Lower lobe of right lung (tissue), 2 donors: ENCODE data around the gene FAM83D. TPM values are rescaled to one million over a fixed set of nuclear protein-coding genes. Genes with fewer than 3 reads are reported as not detected.
"Not testable (repeated sequence)": the region's sequence is repeated elsewhere in the genome, so short reads cannot be mapped to it uniquely, and the experiment has no call there.

ENCODE experiments used
- ATAC-seq, 2 donors: fragments of 200-7000 bp; cut with Tn5 transposase; one replicate each; pipeline ENCODE4 v1.9.1; 2020 to 2022; ENCODE audit warnings: mild to moderate bottlenecking in 2 of 2, moderate library complexity in 2 of 2
- DNase-seq: peaks from one replicate; pipeline ENCODE4 v3.0.0-alpha.2; 2020
- H3K27ac ChIP-seq: fragments of 200-600 bp; one replicate; pipeline ENCODE4 v1.8.0; 2022
- H3K27me3 ChIP-seq: fragments of 200-600 bp; one replicate; pipeline ENCODE4 v1.8.0; 2022; ENCODE audit warnings: low read depth
- H3K36me3 ChIP-seq: fragments of 200-600 bp; one replicate; pipeline ENCODE4 v1.8.0; 2022; ENCODE audit warnings: mild to moderate bottlenecking
- H3K4me1 ChIP-seq: fragments of 200-600 bp; one replicate; pipeline ENCODE4 v1.8.0; 2022
- H3K4me3 ChIP-seq: fragments of 200-600 bp; one replicate; pipeline ENCODE4 v1.8.0; 2022; ENCODE audit warnings: mild to moderate bottlenecking
- H3K9me3 ChIP-seq: fragments of 200-600 bp; one replicate; pipeline ENCODE4 v1.8.0; 2022
- intact Hi-C: fragments of 100-400 bp; cut with DNase I; formaldehyde crosslinking; loops from one replicate; pipeline ENCODE4 v1.11.0; 2022
- total RNA-seq: library from RNA; stranded (reverse); fragmentation: NEBNext Ultra II Directional; extraction: Animal tissue kit (Norgen Biotek cat#: 25700); gene quantifications from one replicate; pipeline ENCODE4 v1.2.1, GENCODE V29; 2021
- TF ChIP-seq, protein P1 (sequence below): fragments of 200-600 bp; IDR thresholded peaks from one replicate; pipeline ENCODE4 v1.8.0; 2022; ENCODE audit warnings: antibody characterized with exemption, mild to moderate bottlenecking
- donor health status: DM: no; HTN: yes; CAD: no; lungs with severe emphysema.

FAM83D gene
- total RNA-seq, 1 donor from 2014 or later = 0.71 TPM

DNA sequence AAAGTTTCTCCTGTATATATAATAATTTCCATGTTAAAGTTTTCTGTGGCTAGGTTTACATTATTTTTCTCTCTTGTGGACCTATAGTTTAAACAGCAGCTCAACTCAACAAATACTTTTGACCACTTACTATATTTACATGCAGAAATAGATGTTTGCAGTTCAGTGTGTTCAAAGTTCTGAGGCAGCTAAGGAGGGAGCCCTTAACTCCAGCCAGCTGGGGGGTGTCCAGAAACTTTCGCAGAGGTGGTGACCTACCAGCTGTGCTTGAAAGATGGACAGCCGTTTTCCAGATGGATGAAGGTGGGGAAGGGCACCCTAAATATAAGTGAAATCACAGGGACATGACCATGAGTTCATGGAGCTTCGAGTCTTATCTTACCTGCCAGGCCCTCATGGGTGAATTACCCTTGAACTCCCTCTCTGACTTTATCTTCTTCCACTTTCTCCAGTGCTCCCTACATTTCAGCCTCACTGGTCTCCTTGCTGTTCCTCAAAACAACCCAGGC is 69.4 kb downstream of the FAM83D start:
- intact Hi-C loops = no loop called here
- ATAC-seq (no peak), DNase-seq (no peak)
- Histone ChIP-seq H3K9me3 (no peaks in the 10 kb centered on the region), H3K36me3 (peaks cover 76% of the 10 kb centered on the region), H3K4me1 (no peaks in the 10 kb centered on the region), H3K4me3 (no peak overlapping the region), H3K27me3 (no peaks in the 10 kb centered on the region), H3K27ac (no peak overlapping the region)
- TF ChIP-seq, protein P1, sequence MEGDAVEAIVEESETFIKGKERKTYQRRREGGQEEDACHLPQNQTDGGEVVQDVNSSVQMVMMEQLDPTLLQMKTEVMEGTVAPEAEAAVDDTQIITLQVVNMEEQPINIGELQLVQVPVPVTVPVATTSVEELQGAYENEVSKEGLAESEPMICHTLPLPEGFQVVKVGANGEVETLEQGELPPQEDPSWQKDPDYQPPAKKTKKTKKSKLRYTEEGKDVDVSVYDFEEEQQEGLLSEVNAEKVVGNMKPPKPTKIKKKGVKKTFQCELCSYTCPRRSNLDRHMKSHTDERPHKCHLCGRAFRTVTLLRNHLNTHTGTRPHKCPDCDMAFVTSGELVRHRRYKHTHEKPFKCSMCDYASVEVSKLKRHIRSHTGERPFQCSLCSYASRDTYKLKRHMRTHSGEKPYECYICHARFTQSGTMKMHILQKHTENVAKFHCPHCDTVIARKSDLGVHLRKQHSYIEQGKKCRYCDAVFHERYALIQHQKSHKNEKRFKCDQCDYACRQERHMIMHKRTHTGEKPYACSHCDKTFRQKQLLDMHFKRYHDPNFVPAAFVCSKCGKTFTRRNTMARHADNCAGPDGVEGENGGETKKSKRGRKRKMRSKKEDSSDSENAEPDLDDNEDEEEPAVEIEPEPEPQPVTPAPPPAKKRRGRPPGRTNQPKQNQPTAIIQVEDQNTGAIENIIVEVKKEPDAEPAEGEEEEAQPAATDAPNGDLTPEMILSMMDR = no peak

DNA sequence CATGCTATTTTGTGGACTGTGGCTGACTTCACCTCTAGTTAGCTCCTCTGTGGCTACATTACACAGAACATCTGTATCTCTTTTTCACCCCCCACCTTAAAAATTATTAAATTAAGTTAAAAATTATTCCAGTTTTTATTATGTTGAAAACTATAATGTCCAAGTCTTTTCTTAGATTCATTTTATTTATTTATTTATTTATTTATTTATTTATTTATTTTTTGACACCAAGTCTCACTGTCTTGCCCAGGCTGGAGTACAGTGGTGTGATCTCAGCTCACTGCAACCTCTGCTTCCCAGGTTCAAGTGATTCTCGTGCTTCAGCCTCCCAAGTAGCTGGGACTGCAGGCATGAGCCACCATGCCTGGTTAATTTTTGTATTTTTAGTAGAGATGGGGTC is 70.6 kb downstream of the FAM83D start:
- DNase-seq, H3K27me3 ChIP-seq, H3K27ac ChIP-seq, ATAC-seq, H3K4me3 ChIP-seq, H3K9me3 ChIP-seq, H3K4me1 ChIP-seq, intact Hi-C loops: not testable (repeated sequence)
- H3K36me3 ChIP-seq = peaks cover 83% of the 10 kb centered on the region

DNA sequence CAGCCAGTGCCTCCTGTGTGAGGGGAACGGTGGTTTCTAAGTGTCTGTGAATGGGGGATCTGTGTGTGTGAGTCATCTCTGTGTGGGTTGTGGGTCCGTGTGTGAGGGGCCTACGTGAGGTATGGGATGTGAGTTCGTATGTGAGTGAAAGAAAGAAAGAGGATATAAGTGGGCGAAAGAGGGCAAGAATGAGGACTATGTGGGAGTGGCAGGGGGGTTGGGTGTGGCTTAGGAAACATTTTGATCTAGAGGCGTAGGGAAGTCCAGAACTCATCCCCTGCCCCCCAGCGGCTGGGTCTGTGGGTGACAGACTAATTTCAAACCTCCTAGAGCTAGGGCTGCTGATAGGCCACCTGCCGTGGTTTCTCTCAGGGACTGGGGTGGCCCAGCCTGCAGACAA is 71.4 kb downstream of the FAM83D start:
- H3K4me3 ChIP-seq = no peak overlapping the region

DNA sequence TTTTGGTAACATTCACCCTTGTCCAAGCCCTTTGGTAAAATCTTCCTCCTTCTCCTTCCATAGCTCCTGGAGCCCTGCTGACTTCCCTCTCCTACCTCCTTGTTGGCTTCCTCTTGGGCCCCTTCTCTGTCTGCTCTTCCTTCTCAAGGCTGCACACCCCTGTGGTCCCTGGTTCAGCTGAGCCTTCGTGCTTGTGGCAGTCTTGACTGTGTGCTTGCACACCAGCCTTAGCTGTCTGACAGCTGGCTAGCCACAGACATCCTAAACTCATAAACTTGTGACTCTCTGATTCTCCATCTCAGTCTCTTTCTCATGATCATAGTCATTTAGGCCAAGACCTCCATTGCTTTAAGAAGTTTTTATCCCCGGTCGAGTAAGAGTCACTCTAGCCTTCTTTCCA is 73.0 kb downstream of the FAM83D start:
- intact Hi-C loops = no loop called here
- H3K4me1 ChIP-seq = no peaks in the 10 kb centered on the region
- peaks cover 92% of the 10 kb centered on the region for H3K36me3 ChIP-seq
- TF ChIP-seq, protein P1 = no peak
- H3K9me3 ChIP-seq = no peaks in the 10 kb centered on the region
- no peak for DNase-seq
- no peaks in the 10 kb centered on the region for H3K27me3 ChIP-seq
- no peak overlapping the region for H3K27ac ChIP-seq
- no peak for ATAC-seq
- no peak overlapping the region for H3K4me3 ChIP-seq

More for the DNA sequence above, 71.4 kb downstream of the FAM83D start:
- DNase-seq (no peak), ATAC-seq (no peak)
- Histone ChIP-seq H3K27ac (no peak overlapping the region), H3K4me1 (no peaks in the 10 kb centered on the region), H3K27me3 (no peaks in the 10 kb centered on the region), H3K36me3 (peaks cover 91% of the 10 kb centered on the region), H3K9me3 (no peaks in the 10 kb centered on the region)
- TF ChIP-seq, protein P1 = no peak
- intact Hi-C loops = no loop called here

DNA sequence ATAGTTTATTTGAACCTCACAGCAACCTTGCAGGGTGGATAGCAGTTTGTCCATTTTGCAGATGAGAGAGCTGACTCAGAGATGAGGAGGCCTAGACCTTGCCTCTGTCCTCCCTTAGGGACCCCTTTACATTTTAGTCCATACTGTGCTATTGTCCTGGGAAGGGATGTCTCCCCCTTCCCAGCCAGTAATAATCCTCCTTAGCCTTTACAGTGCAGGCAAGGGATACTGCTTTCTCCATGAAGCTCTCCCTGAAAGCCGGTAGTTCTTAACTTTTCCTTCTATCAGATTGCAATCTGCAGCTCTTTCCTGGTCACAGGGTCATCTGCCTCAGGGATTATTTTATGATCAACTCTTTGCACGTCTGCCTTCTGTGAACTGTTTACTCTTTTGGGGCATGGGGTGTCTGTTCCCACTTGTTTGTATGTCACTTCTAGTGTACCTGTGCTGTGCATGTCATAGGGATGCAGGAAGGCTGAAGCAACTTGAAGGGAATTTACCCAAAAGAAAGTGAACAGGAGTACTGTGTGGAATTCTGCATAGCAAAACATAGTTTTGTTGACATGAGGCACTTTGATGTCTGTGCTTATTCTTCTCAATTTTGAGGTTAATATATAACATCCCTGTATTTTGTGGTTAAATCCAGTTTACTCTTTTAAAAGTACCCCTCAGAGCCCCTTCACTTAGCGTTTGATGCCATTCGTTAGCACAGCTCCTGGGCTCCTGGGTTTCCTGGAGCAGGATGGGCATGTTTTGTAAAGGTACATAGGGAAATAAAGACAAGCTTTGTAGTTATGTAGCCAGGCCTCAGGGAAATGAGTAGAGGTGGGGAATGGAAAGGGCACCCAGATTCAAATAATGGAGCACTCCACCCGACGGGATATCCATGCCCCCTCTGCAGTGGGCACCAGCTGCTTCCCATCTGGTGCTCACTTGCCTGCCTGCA is 74.0 kb downstream of the FAM83D start:
- no peak overlapping the region for H3K27ac ChIP-seq
- intact Hi-C loops = no loop called here
- ATAC-seq (no peak), DNase-seq (no peak)
- no peak overlapping the region for H3K4me3 ChIP-seq
- no peaks in the 10 kb centered on the region for H3K27me3 ChIP-seq
- H3K36me3 ChIP-seq = peaks cover 96% of the 10 kb centered on the region
- no peaks in the 10 kb centered on the region for H3K4me1 ChIP-seq
- H3K9me3 ChIP-seq = no peaks in the 10 kb centered on the region
- TF ChIP-seq, protein P1 = no peak

Other genes starting within 250 kb of the FAM83D start
- not detected for gene SLC32A1, start 201.9 kb upstream of the FAM83D start, total RNA-seq
- 6.0 TPM for gene ACTR5, start 178.0 kb upstream of the FAM83D start, total RNA-seq
- gene PPP1R16B, start 120.7 kb upstream of the FAM83D start, total RNA-seq = 13.0 TPM
- 10.5 TPM for gene DHX35, start 35.9 kb downstream of the FAM83D start, total RNA-seq